ENCODE results near the gene ANKRD33.
A peak's percentile ranks its signal among the peaks of the same experiment; 100 is the strongest.

Gene ANKRD33

DNA sequence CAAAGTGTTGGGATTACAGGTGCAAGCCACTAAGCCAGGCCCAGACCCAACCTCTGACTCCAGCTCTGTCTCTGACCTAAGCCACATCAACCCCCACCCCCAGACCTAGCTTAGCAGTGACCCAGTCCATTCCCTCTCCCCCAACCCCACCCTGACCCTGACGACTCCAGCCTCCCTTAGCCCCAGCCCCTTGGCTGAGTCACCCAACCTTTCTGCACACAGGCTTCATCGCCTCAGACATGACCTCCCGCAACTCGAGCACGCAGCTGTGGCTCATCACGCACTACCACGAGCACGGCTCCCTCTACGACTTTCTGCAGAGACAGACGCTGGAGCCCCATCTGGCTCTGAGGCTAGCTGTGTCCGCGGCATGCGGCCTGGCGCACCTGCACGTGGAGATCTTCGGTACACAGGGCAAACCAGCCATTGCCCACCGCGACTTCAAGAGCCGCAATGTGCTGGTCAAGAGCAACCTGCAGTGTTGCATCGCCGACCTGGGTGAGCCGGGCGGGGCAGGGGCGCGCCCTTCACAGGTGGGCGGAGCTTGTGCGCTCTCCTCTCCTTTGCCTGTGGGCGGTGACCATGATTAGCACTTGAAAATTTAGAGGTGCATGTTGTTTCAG, 27.2 kb downstream of the ANKRD33 start:
- peak overlapping the region in 1 of 2 donors; percentile 49 for H3K27ac Mint-ChIP-seq
- ATAC-seq (replicated peaks) (no peak), DNase-seq (no peak)
- H3K9me3 Mint-ChIP-seq: no peaks in the 10 kb centered on the region
- no peaks in the 10 kb centered on the region for H3K4me1 Mint-ChIP-seq (ENCODE audit: low read depth in 2 of 2)
- H3K27me3 Mint-ChIP-seq: peaks cover 8 to 48% of the 10 kb centered on the region in 2 donors
- peaks cover 3% of the 10 kb centered on the region for H3K36me3 Mint-ChIP-seq (ENCODE audit: insufficient read depth)
- H3K4me3 Mint-ChIP-seq: no peak overlapping the region

- H3K9me3 Mint-ChIP-seq: no peaks in the 10 kb centered on the region
- no peak overlapping the region for H3K4me3 Mint-ChIP-seq
- no peak for DNase-seq
- no peak for ATAC-seq (replicated peaks)
- no peak overlapping the region for H3K27ac Mint-ChIP-seq
- no peaks in the 10 kb centered on the region for H3K36me3 Mint-ChIP-seq (ENCODE audit: insufficient read depth)
- H3K4me1 Mint-ChIP-seq (ENCODE audit: low read depth in 2 of 2): no peaks in the 10 kb centered on the region
- H3K27me3 Mint-ChIP-seq: peaks cover 8 to 40% of the 10 kb centered on the region in 2 donors
Observed at GRCh38 chr12:51915951-51916350, 28.0 kb downstream of the ANKRD33 start.

GRCh38 chr12:51917041-51917590, 29.2 kb downstream of the ANKRD33 start:
- H3K27ac Mint-ChIP-seq: no peak overlapping the region
- no peak overlapping the region for H3K4me3 Mint-ChIP-seq
- ATAC-seq (replicated peaks) (no peak), DNase-seq (no peak)
- peaks cover 8 to 28% of the 10 kb centered on the region in 2 donors for H3K27me3 Mint-ChIP-seq
- no peaks in the 10 kb centered on the region for H3K9me3 Mint-ChIP-seq
- H3K36me3 Mint-ChIP-seq (ENCODE audit: insufficient read depth): no peaks in the 10 kb centered on the region
- no peaks in the 10 kb centered on the region for H3K4me1 Mint-ChIP-seq (ENCODE audit: low read depth in 2 of 2)

- no peak overlapping the region for H3K4me3 Mint-ChIP-seq
- H3K9me3 Mint-ChIP-seq: no peaks in the 10 kb centered on the region
- H3K27ac Mint-ChIP-seq: no peak overlapping the region
- no peaks in the 10 kb centered on the region for H3K4me1 Mint-ChIP-seq (ENCODE audit: low read depth in 2 of 2)
- ATAC-seq (replicated peaks): no peak
- peaks cover 1 to 20% of the 10 kb centered on the region in 2 donors for H3K27me3 Mint-ChIP-seq
- no peak for DNase-seq
- H3K36me3 Mint-ChIP-seq (ENCODE audit: insufficient read depth): no peaks in the 10 kb centered on the region
Observed at GRCh38 chr12:51917746-51918453, 30.0 kb downstream of the ANKRD33 start.

GRCh38 chr12:51920046-51920445, 32.1 kb downstream of the ANKRD33 start:
- no peak overlapping the region for H3K4me3 Mint-ChIP-seq
- no peaks in the 10 kb centered on the region for H3K36me3 Mint-ChIP-seq (ENCODE audit: insufficient read depth)
- no peaks in the 10 kb centered on the region for H3K9me3 Mint-ChIP-seq
- H3K27ac Mint-ChIP-seq: peak overlapping the region in 1 of 2 donors; percentile 2
- peaks cover 0 to 28% of the 10 kb centered on the region in 2 donors for H3K27me3 Mint-ChIP-seq
- ATAC-seq (replicated peaks) (no peak), DNase-seq (no peak)
- H3K4me1 Mint-ChIP-seq (ENCODE audit: low read depth in 2 of 2): peaks cover 4 to 5% of the 10 kb centered on the region in 2 donors

DNA sequence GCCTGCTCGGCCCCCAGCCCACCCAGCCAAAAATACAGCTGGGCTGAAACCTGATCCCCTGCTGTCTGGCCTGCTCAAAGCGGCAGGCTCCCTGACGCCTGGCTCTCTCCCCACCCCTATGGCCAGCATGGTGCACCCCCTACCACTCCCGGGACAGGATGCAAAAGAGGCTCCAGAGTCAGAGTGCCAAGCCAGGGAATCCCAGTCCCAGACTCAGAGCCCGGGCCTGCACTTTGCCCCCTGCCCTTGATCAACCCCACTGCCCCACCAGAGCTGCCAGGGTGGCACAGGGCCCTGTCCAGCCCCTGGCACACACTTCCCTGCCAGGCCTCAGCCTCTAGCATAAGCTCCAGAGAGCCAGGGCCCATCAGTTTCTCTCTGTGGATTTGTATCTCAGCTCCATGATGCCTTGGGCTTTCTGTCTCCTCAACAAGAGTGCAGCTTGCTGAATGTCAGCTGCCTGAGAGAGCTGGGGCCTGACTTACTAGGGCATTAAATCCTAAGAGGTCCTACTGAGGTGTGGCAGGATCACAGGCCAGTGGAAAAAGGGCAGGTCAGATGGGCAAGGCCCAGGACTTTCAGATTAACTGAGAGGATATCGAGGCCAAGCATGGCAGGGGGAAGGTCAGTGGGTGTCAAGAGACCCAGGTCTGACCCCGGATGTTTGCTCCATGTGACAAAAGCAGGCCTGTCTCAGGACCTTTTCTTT, 33.3 kb downstream of the ANKRD33 start:
- H3K9me3 Mint-ChIP-seq: no peaks in the 10 kb centered on the region
- H3K4me3 Mint-ChIP-seq: no peak overlapping the region
- DNase-seq (no peak), ATAC-seq (replicated peaks) (no peak)
- no peaks in the 10 kb centered on the region for H3K36me3 Mint-ChIP-seq (ENCODE audit: insufficient read depth)
- peaks cover 4 to 5% of the 10 kb centered on the region in 2 donors for H3K4me1 Mint-ChIP-seq (ENCODE audit: low read depth in 2 of 2)
- no peak overlapping the region for H3K27ac Mint-ChIP-seq
- H3K27me3 Mint-ChIP-seq: peaks cover 0 to 24% of the 10 kb centered on the region in 2 donors

DNA sequence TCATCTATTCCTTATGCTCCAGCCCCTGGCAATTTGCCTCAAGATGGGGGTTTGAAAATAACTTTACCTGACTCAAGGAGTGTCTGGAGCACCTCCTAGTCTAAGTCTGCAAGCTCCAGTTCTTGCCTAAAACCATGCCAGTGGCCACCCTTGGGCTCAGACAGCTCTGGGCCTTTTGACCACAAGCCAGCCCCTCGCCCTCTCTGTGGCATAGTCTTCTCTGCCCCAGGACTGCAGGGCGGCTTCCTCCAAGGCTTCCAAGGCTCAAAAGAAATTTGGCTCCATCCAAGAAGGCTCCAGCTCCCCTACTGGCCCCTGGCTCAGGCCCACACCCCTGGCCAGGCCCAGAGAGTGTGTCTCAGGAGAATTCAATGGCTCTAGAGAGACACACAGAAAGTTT, 34.2 kb downstream of the ANKRD33 start:
- peaks cover 0 to 24% of the 10 kb centered on the region in 2 donors for H3K27me3 Mint-ChIP-seq
- H3K4me1 Mint-ChIP-seq (ENCODE audit: low read depth in 2 of 2): peaks cover 4 to 5% of the 10 kb centered on the region in 2 donors
- H3K27ac Mint-ChIP-seq: peak overlapping the region in 1 of 2 donors; percentile 44
- H3K4me3 Mint-ChIP-seq: no peak overlapping the region
- no peaks in the 10 kb centered on the region for H3K9me3 Mint-ChIP-seq
- H3K36me3 Mint-ChIP-seq (ENCODE audit: insufficient read depth): no peaks in the 10 kb centered on the region
- DNase-seq: no peak
- no peak for ATAC-seq (replicated peaks)

DNA sequence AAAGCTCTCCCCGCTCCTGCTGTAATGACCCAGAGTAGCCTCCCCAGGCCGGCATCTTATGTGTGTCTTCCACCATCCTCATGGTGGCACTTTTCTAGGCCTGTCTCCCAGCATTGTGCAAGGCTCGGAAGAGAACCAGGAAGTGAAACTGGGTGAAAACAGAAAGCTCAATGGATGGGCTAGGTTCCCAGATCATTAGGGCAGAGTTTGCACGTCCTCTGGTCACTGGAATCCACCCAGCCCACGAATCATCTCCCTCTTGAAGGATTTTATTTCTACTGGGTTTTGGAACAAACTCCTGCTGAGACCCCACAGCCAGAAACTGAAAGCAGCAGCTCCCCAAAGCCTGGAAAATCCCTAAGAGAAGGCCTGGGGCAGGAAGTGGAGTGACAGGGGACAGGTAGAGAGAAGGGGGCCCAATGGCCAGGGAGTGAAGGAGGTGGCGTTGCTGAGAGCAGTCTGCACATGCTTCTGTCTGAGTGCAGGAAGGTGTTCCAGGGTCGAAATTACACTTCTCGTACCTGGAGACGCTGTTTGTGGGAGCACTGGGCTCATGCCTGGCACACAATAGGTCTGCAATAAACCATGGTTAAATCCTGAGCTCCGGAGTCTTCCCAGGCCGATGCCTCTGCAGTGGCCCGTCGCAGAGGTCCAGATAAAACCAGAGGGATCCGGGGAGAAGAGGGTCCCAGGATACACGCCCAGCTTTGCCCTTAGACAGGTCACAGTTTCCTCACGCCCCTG, 35.0 kb downstream of the ANKRD33 start:
- Mint-ChIP-seq H3K4me3 (peak overlapping the region in 1 of 2 donors; percentile 35), H3K4me1 (ENCODE audit: low read depth in 2 of 2) (peaks cover 4 to 5% of the 10 kb centered on the region in 2 donors), H3K36me3 (ENCODE audit: insufficient read depth) (no peaks in the 10 kb centered on the region), H3K27me3 (peaks cover 0 to 24% of the 10 kb centered on the region in 2 donors), H3K9me3 (no peaks in the 10 kb centered on the region), H3K27ac (no peak overlapping the region)
- ATAC-seq (replicated peaks): no peak
- DNase-seq: no peak

- ATAC-seq (replicated peaks) (peak; percentile 87), DNase-seq (peak; percentile 45 to 48 (median 46))
- peaks cover 4 to 5% of the 10 kb centered on the region in 2 donors for H3K4me1 Mint-ChIP-seq (ENCODE audit: low read depth in 2 of 2)
- no peak overlapping the region for H3K27ac Mint-ChIP-seq
- no peaks in the 10 kb centered on the region for H3K36me3 Mint-ChIP-seq (ENCODE audit: insufficient read depth)
- peak overlapping the region; percentile 29 to 35 for H3K4me3 Mint-ChIP-seq
- peaks cover 0 to 24% of the 10 kb centered on the region in 2 donors for H3K27me3 Mint-ChIP-seq
- no peaks in the 10 kb centered on the region for H3K9me3 Mint-ChIP-seq
Observed at GRCh38 chr12:51923506-51924365, 35.8 kb downstream of the ANKRD33 start.

DNA sequence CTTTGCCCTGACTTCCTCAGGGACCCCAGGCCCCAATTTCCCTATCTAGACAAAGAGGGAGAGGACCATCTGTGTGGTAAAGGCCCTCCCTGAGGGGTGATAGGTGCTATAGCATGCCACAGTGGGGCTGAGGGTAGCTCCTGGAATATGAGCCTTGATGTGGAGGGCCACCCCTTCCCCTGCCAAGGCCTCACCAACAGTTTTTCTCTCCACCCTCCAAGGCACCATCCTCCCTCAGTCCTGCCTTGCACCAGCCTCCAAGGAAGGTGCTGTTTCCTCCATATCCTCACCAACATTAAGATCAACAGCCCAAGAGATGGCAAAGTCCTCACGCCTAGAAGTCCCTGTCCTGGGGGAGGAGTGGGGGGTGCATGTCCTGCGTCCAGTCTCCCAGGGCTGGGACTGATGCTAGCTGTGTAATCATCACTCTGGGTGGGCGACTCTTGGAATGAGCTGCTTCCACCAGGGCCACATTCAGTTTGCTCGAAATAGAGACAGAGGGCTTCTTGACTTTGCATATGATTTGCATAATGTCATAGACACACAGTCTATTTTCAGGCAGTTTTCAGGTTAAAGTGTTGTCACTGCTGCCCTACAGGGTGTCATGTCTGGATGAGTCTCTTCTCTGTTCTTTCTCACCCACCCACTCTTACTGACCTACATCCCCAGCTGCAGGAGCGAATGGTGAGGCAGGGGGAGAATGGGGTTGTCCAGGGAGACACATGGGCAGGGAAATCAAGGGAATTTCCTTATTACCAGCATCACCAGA, 36.8 kb downstream of the ANKRD33 start:
- Mint-ChIP-seq H3K36me3 (ENCODE audit: insufficient read depth) (no peaks in the 10 kb centered on the region), H3K9me3 (no peaks in the 10 kb centered on the region), H3K4me1 (ENCODE audit: low read depth in 2 of 2) (peaks cover 4 to 5% of the 10 kb centered on the region in 2 donors), H3K27ac (no peak overlapping the region), H3K4me3 (no peak overlapping the region), H3K27me3 (peaks cover 0 to 24% of the 10 kb centered on the region in 2 donors)
- ATAC-seq (replicated peaks) (no peak), DNase-seq (no peak)

DNA sequence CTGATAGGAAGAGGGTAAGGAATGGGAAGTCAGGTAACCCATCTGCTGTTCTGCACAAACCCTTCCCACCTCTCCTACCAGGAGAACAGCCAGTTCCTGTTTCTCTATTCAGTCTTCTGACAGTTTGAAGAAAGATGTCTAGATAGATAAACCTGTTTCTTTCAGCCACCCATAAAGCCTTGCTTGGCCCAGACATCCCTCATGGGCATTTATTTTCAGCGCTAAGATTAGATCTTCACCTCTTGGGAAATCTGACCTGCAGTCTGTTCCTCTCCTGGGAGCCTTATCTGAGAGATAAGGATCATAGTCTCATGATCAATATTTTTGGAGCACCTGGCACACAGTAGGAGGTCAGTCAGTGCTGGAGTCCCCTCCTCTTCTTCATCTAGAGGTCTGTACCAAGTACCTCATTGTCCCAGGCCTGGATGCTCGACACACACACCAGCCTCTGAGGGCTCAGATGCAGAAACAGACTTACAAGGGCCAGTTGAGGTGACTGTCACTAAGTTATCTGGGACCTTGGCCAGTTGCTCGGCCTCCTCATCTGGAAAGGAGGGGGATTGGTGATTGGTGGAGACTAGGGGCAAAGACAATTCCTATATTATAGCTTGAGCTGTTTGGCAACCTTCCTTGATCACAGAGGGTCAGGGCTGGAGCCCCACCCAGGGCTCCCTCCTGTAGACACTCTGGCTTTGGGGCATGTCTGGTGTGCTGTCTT, 37.6 kb downstream of the ANKRD33 start:
- H3K4me3 Mint-ChIP-seq: no peak overlapping the region
- peaks cover 0 to 24% of the 10 kb centered on the region in 2 donors for H3K27me3 Mint-ChIP-seq
- no peaks in the 10 kb centered on the region for H3K36me3 Mint-ChIP-seq (ENCODE audit: insufficient read depth)
- DNase-seq (no peak), ATAC-seq (replicated peaks) (no peak)
- H3K9me3 Mint-ChIP-seq: no peaks in the 10 kb centered on the region
- no peak overlapping the region for H3K27ac Mint-ChIP-seq
- H3K4me1 Mint-ChIP-seq (ENCODE audit: low read depth in 2 of 2): peaks cover 4 to 5% of the 10 kb centered on the region in 2 donors

All from effector memory CD8-positive, alpha-beta T cell (primary cell).